OCI-LY1 (cell line): ENCODE measurements around the gene PPP2R2D.

Source experiments
- H2AFZ ChIP-seq: fragments of 200-600 bp; sonication (generic), shearing (Covaris generic); 2 replicates; pipeline ENCODE4 v1.6.0; 2014; ENCODE audit warnings: antibody characterized with exemption, mild to moderate bottlenecking, low read length
- H3F3A ChIP-seq: fragments of 200-600 bp; sonication (generic), shearing (Covaris generic); 2 replicates; pipeline ENCODE4 v1.6.0; 2014; ENCODE audit warnings: mild to moderate bottlenecking, antibody characterized with exemption, low read length, moderate library complexity; ENCODE audit not compliant: insufficient read depth
- H3K27ac ChIP-seq: fragments of 200-600 bp; sonication (generic); 2 replicates; pipeline ENCODE4 v1.5.1; 2014; ENCODE audit warnings: low read length, mixed run types, mild to moderate bottlenecking, low read depth; ENCODE audit not compliant: poor library complexity, severe bottlenecking
- H3K27me3 ChIP-seq: fragments of 200-600 bp; sonication (generic); 2 replicates; pipeline ENCODE4 v1.6.0; 2014; ENCODE audit warnings: antibody characterized with exemption, mild to moderate bottlenecking, low read length, moderate library complexity; ENCODE audit not compliant: insufficient read depth
- H3K36me3 ChIP-seq: fragments of 200-600 bp; sonication (generic); 2 replicates; pipeline ENCODE4 v1.6.1; 2014; ENCODE audit warnings: mild to moderate bottlenecking, antibody characterized with exemption, low read length, moderate library complexity, mixed read lengths; ENCODE audit not compliant: insufficient read depth
- H3K4me1 ChIP-seq: fragments of 200-600 bp; sonication (generic); 2 replicates; pipeline ENCODE4 v1.5.1; 2014; ENCODE audit warnings: mild to moderate bottlenecking, low read length, moderate library complexity; ENCODE audit not compliant: insufficient read depth, severe bottlenecking
- H3K4me2 ChIP-seq: fragments of 200-600 bp; sonication (generic), shearing (Covaris generic); 2 replicates; pipeline ENCODE4 v1.6.1; 2014; ENCODE audit warnings: low read length
- H3K4me3 ChIP-seq: fragments of 200-600 bp; sonication (generic); 2 replicates; pipeline ENCODE4 v1.5.1; 2014; ENCODE audit warnings: low read length, low read depth, mild to moderate bottlenecking, mixed read lengths; ENCODE audit not compliant: poor library complexity, severe bottlenecking
- H3K79me2 ChIP-seq: fragments of 200-600 bp; shearing (Covaris generic); 2 replicates; pipeline ENCODE4 v1.6.1; 2016; ENCODE audit warnings: mixed run types, low read length, mixed read lengths; ENCODE audit not compliant: insufficient read depth
- H3K9ac ChIP-seq: fragments of 200-600 bp; sonication (generic), shearing (Covaris generic); 2 replicates; pipeline ENCODE4 v1.6.1; 2014; ENCODE audit warnings: mild to moderate bottlenecking, low read length, mixed read lengths
- H3K9me2 ChIP-seq: fragments of 200-600 bp; sonication (generic), shearing (Covaris generic); 2 replicates; pipeline ENCODE4 v1.6.1; 2014; ENCODE audit warnings: low read depth, mild to moderate bottlenecking, low read length, mixed read lengths
- H3K9me3 ChIP-seq: fragments of 200-600 bp; shearing (Covaris generic); 2 replicates; pipeline ENCODE4 v1.6.1; 2014; ENCODE audit warnings: low read length, mixed read lengths
- H4K20me1 ChIP-seq: fragments of 200-600 bp; sonication (generic), shearing (Covaris generic); 2 replicates; pipeline ENCODE4 v1.6.0; 2016; ENCODE audit warnings: mild to moderate bottlenecking, low read length; ENCODE audit not compliant: insufficient read depth
- CTCF ChIP-seq: fragments of 200-600 bp; sonication (generic), shearing (Covaris generic); IDR thresholded peaks from 2 replicates; pipeline ENCODE4 v1.5.1; 2017; ENCODE audit warnings: mild to moderate bottlenecking, antibody characterized with exemption, low read length, moderate library complexity, mixed read lengths
- EZH2 ChIP-seq: fragments of 200-600 bp; sonication (generic), shearing (Covaris generic); IDR thresholded peaks from 2 replicates; pipeline ENCODE4 v1.8.0; 2017; ENCODE audit warnings: borderline replicate concordance, mixed run types, mild to moderate bottlenecking, antibody characterized with exemption, low read length, moderate library complexity, mixed read lengths

Gene PPP2R2D

GRCh38 chr10:131902211-131902610 lies 1.4 kb downstream of the PPP2R2D start:
- H3K4me2 ChIP-seq, result peak overlapping the region; percentile 96
- peaks cover 15% of the 10 kb centered on the region; the same call in 1 of the 2 replicates for H3K36me3 ChIP-seq
- H3K9me3 ChIP-seq, result no peaks in the 10 kb centered on the region
- no peaks in the 10 kb centered on the region for H3K27me3 ChIP-seq
- no peaks in the 10 kb centered on the region for H3F3A ChIP-seq
- peaks cover 57% of the 10 kb centered on the region for H3K4me1 ChIP-seq
- peak overlapping the region; percentile 69 for H3K9ac ChIP-seq
- H3K27ac ChIP-seq, result peak overlapping the region; percentile 61
- TF ChIP-seq CTCF (no peak), EZH2 (no peak)
- peak overlapping the region; percentile 87 for H3K4me3 ChIP-seq
- H2AFZ ChIP-seq, result no peak overlapping the region
- no peaks in the 10 kb centered on the region for H3K9me2 ChIP-seq
- no peaks in the 10 kb centered on the region for H4K20me1 ChIP-seq
- peaks cover 48% of the 10 kb centered on the region for H3K79me2 ChIP-seq

- Histone ChIP-seq H3K79me2 (peaks cover 50% of the 10 kb centered on the region), H3K4me3 (peak overlapping the region; percentile 87), H3K27ac (peak overlapping the region; percentile 61), H3K9ac (peak overlapping the region; percentile 69; the same call in 1 of the 2 replicates), H3K9me2 (no peaks in the 10 kb centered on the region), H3K27me3 (no peaks in the 10 kb centered on the region), H3K4me2 (peak overlapping the region; percentile 96), H3K36me3 (peaks cover 15% of the 10 kb centered on the region; the same call in 1 of the 2 replicates), H3K9me3 (no peaks in the 10 kb centered on the region), H3K4me1 (peaks cover 54% of the 10 kb centered on the region), H4K20me1 (no peaks in the 10 kb centered on the region), H2AFZ (no peak overlapping the region), H3F3A (no peaks in the 10 kb centered on the region)
- TF ChIP-seq CTCF (no peak), EZH2 (no peak)
These were observed 1.9 kb downstream of the PPP2R2D start for GRCh38 chr10:131902691-131903090.

- H3K27ac ChIP-seq, result peak overlapping the region; percentile 48
- H3K4me2 ChIP-seq, result peak overlapping the region; percentile 13; the same call in 1 of the 2 replicates
- peaks cover 46% of the 10 kb centered on the region for H3K4me1 ChIP-seq
- H3K4me3 ChIP-seq, result no peak overlapping the region
- H3K79me2 ChIP-seq, result peaks cover 72% of the 10 kb centered on the region
- no peaks in the 10 kb centered on the region for H3K9me2 ChIP-seq
- TF ChIP-seq CTCF (no peak), EZH2 (no peak)
- H3K9ac ChIP-seq, result no peak overlapping the region
- H3K9me3 ChIP-seq, result no peaks in the 10 kb centered on the region
- no peaks in the 10 kb centered on the region for H4K20me1 ChIP-seq
- H3K36me3 ChIP-seq, result peaks cover 28% of the 10 kb centered on the region; the same call in 1 of the 2 replicates
- H3K27me3 ChIP-seq, result no peaks in the 10 kb centered on the region
- H3F3A ChIP-seq, result no peaks in the 10 kb centered on the region
- H2AFZ ChIP-seq, result no peak overlapping the region
These were observed 4.4 kb downstream of the PPP2R2D start for GRCh38 chr10:131905267-131905571.
